ENCODE measurements around the gene CSF2.
"Not testable (repeated sequence)": the region's sequence is repeated elsewhere in the genome, so short reads cannot be mapped to it uniquely, and the experiment has no call there.

Gene CSF2

GRCh38 chr5:132093271-132093670 lies 19.7 kb downstream of the CSF2 start:
- DNase-seq = no peak

GRCh38 chr5:132094393-132095076 lies 20.9 kb downstream of the CSF2 start:
- peak; percentile 57 for DNase-seq

GRCh38 chr5:132095077-132095410 lies 21.5 kb downstream of the CSF2 start:
- DNase-seq = no peak

- no peak for DNase-seq
Measured at GRCh38 chr5:132095424-132095972, 21.9 kb downstream of the CSF2 start.

GRCh38 chr5:132096904-132097303 lies 23.3 kb downstream of the CSF2 start:
- peak; percentile 22 for DNase-seq

- DNase-seq = peak; percentile 35
Measured at GRCh38 chr5:132098151-132098594, 24.6 kb downstream of the CSF2 start.

GRCh38 chr5:132098621-132099020 lies 25.0 kb downstream of the CSF2 start:
- DNase-seq = no peak

- peak; percentile 4 for DNase-seq
Measured at GRCh38 chr5:132099076-132099748, 25.6 kb downstream of the CSF2 start.

- peak; percentile 20 for DNase-seq
Measured at GRCh38 chr5:132099905-132100304, 26.3 kb downstream of the CSF2 start.

- DNase-seq = no peak
Measured at GRCh38 chr5:132100672-132101261, 27.2 kb downstream of the CSF2 start.

GRCh38 chr5:132101385-132101880 lies 27.8 kb downstream of the CSF2 start:
- DNase-seq = no peak

GRCh38 chr5:132102101-132102701 lies 28.6 kb downstream of the CSF2 start:
- no peak for DNase-seq

GRCh38 chr5:132102944-132103331 lies 29.3 kb downstream of the CSF2 start:
- DNase-seq = no peak

- DNase-seq = peak; percentile 85
Measured at GRCh38 chr5:132103332-132103951, 29.9 kb downstream of the CSF2 start.

GRCh38 chr5:132103969-132104391 lies 30.4 kb downstream of the CSF2 start:
- DNase-seq = no peak

GRCh38 chr5:132104556-132104955 lies 31.0 kb downstream of the CSF2 start:
- DNase-seq = no peak

GRCh38 chr5:132105688-132106087 lies 32.1 kb downstream of the CSF2 start:
- DNase-seq = no peak

- DNase-seq = not testable (repeated sequence)
Measured at GRCh38 chr5:132108495-132108894, 34.9 kb downstream of the CSF2 start.

GRCh38 chr5:132108957-132109356 lies 35.4 kb downstream of the CSF2 start:
- DNase-seq = not testable (repeated sequence)

- DNase-seq = no peak
Measured at GRCh38 chr5:132109494-132110053, 36.0 kb downstream of the CSF2 start.

- DNase-seq = no peak
Measured at GRCh38 chr5:132110195-132110594, 36.6 kb downstream of the CSF2 start.

GRCh38 chr5:132110930-132111329 lies 37.3 kb downstream of the CSF2 start:
- DNase-seq = no peak
